Kidney (tissue), 14 donors: ENCODE data around the gene GPC6. TPM values are rescaled to one million over a fixed set of nuclear protein-coding genes. Genes with fewer than 3 reads are reported as not detected.

Experiments used
- DNase-seq, 5 donors: peaks; one replicate each; pipeline ENCODE4 v3.0.0-alpha.2; 2013 to 2020
- FAIRE-seq: peaks from 2 replicates; lab custom pipeline; 2012; peaks lifted over from hg19 to GRCh38; lab: Jason Lieb, UNC
- H3K27ac ChIP-seq, 2 donors: one replicate each; pipeline ENCODE4 v1.7.0; 2013; ENCODE audit warnings: low read depth in 2 of 2, low read length in 2 of 2, inconsistent platforms in 1 of 2
- H3K27me3 ChIP-seq: one replicate; pipeline ENCODE4 v1.7.1; 2013; ENCODE audit warnings: low read length, inconsistent platforms; ENCODE audit not compliant: control insufficient read depth, insufficient read depth
- H3K36me3 ChIP-seq, 3 donors: one replicate each; pipeline versions ENCODE4 v1.7.0 to v1.7.1; 2013; ENCODE audit warnings: low read length in 3 of 3, control low read depth in 1 of 3, inconsistent platforms in 1 of 3; ENCODE audit not compliant: insufficient read depth in 3 of 3, control insufficient read depth in 2 of 3
- H3K4me1 ChIP-seq, 3 donors: one replicate each; pipeline versions ENCODE4 v1.7.0 to v1.7.1; 2013; ENCODE audit warnings: low read length in 3 of 3, inconsistent platforms in 1 of 3, low read depth in 1 of 3; ENCODE audit not compliant: control insufficient read depth in 2 of 3, insufficient read depth in 2 of 3
- H3K4me3 ChIP-seq, 3 donors: one replicate each; pipeline versions ENCODE4 v1.7.0 to v1.8.1; 2013; ENCODE audit warnings: low read length in 3 of 3, control low read depth in 1 of 3, inconsistent platforms in 1 of 3
- H3K9ac ChIP-seq, 3 donors: one replicate each; pipeline versions ENCODE4 v1.7.0 to v1.7.1; 2013; ENCODE audit warnings: low read length in 3 of 3, control low read depth in 1 of 3, inconsistent platforms in 1 of 3
- H3K9me3 ChIP-seq, 3 donors: one replicate each; pipeline versions ENCODE4 v1.7.0 to v1.7.1; 2013; ENCODE audit warnings: low read length in 3 of 3, control low read depth in 1 of 3, inconsistent platforms in 1 of 3; ENCODE audit not compliant: control insufficient read depth in 2 of 3, insufficient read depth in 1 of 3
- intact Hi-C: fragments of 100-400 bp; cut with DNase I; formaldehyde crosslinking; loops from one replicate; pipeline ENCODE4 v1.11.1; 2022
- polyA plus RNA-seq: library from polyadenylated mRNA; stranded (reverse); fragments of 350-450 nt; fragmentation: Illumina TruSeq; extraction: RNeasy Lipid Tissue Mini Kit (QIAGEN cat#74804); gene quantifications from one replicate; pipeline ENCODE4 v1.2.3, GENCODE V29; 2014; ENCODE audit warnings: low read depth, low replicate concordance; ENCODE audit not compliant: insufficient read depth
- total RNA-seq: library from RNA; stranded (reverse); fragmentation: NEBNext Ultra II Directional; extraction: Animal tissue kit (Norgen Biotek cat#: 25700); gene quantifications from one replicate; pipeline ENCODE4 v1.2.1, GENCODE V29; 2021
- TF ChIP-seq, protein P1 (sequence below): IDR thresholded peaks from 3 replicates; pipeline ENCODE4 v1.5.1; 2012; ENCODE audit warnings: mild to moderate bottlenecking, moderate library complexity, borderline replicate concordance; ENCODE audit not compliant: insufficient read depth; ENCODE audit errors: extremely low read depth
- donor health status: control.
- donor health status: control.
- donor health status: control.
- donor health status: control.
- donor health status: control.
- donor health status: DM: yes; HTN: yes; CAD: no.
- donor health status: Normal renal cell carcinoma (clear cell type).

The GPC6 gene
- total and polyA plus RNA-seq, 2 donors from 2014 or later: 6.2 to 15.5 TPM

DNA sequence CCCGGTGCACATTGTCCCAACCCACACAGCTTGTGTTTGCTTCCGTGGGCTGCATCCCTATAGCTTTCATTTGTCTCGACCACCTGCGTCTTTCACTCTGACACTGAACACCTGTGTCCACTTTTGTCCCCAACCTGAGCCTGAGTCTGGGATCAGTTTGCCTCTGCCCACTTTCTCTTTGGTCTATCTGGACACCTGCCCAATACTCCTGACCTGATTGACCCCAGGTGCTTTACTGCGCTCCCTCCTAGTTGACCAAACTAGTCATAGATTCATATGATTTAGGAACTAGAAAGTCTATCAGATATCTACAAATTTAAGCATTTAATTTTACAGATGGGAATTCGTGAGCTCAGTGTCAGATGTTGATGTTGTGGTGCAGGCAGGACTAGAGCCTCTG lies 1043.0 kb downstream of the GPC6 start:
- no peaks in the 10 kb centered on the region for H3K4me1 ChIP-seq
- no peak overlapping the region for H3K4me3 ChIP-seq
- TF ChIP-seq, protein P1, sequence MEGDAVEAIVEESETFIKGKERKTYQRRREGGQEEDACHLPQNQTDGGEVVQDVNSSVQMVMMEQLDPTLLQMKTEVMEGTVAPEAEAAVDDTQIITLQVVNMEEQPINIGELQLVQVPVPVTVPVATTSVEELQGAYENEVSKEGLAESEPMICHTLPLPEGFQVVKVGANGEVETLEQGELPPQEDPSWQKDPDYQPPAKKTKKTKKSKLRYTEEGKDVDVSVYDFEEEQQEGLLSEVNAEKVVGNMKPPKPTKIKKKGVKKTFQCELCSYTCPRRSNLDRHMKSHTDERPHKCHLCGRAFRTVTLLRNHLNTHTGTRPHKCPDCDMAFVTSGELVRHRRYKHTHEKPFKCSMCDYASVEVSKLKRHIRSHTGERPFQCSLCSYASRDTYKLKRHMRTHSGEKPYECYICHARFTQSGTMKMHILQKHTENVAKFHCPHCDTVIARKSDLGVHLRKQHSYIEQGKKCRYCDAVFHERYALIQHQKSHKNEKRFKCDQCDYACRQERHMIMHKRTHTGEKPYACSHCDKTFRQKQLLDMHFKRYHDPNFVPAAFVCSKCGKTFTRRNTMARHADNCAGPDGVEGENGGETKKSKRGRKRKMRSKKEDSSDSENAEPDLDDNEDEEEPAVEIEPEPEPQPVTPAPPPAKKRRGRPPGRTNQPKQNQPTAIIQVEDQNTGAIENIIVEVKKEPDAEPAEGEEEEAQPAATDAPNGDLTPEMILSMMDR: no peak
- intact Hi-C loops: no loop called here
- no peak overlapping the region for H3K9ac ChIP-seq
- H3K36me3 ChIP-seq: no peaks in the 10 kb centered on the region
- no peaks in the 10 kb centered on the region for H3K9me3 ChIP-seq
- DNase-seq: peak in 1 of 5 donors; percentile 11
- no peak for FAIRE-seq
- no peaks in the 10 kb centered on the region for H3K27me3 ChIP-seq
- no peak overlapping the region for H3K27ac ChIP-seq

GRCh38 chr13:94270556-94270955 lies 1043.9 kb downstream of the GPC6 start:
- Histone ChIP-seq H3K27ac (no peak overlapping the region), H3K4me1 (no peaks in the 10 kb centered on the region), H3K4me3 (no peak overlapping the region), H3K9ac (no peak overlapping the region), H3K9me3 (no peaks in the 10 kb centered on the region), H3K36me3 (no peaks in the 10 kb centered on the region), H3K27me3 (no peaks in the 10 kb centered on the region)
- TF ChIP-seq, protein P1: no peak
- DNase-seq (no peak), FAIRE-seq (no peak)
- intact Hi-C loops: no loop called here

- FAIRE-seq (no peak), DNase-seq (no peak)
- no peaks in the 10 kb centered on the region for H3K9me3 ChIP-seq
- H3K27me3 ChIP-seq: no peaks in the 10 kb centered on the region
- TF ChIP-seq, protein P1: no peak
- no peaks in the 10 kb centered on the region for H3K36me3 ChIP-seq
- H3K27ac ChIP-seq: no peak overlapping the region
- no peak overlapping the region for H3K4me3 ChIP-seq
- no peak overlapping the region for H3K9ac ChIP-seq
- intact Hi-C loops: no loop called here
- no peaks in the 10 kb centered on the region for H3K4me1 ChIP-seq
These were observed 1045.4 kb downstream of the GPC6 start for GRCh38 chr13:94272038-94272437.

GRCh38 chr13:94280349-94280748 lies 1053.7 kb downstream of the GPC6 start:
- H3K27me3 ChIP-seq: no peaks in the 10 kb centered on the region
- H3K4me3 ChIP-seq: no peak overlapping the region
- H3K9ac ChIP-seq: no peak overlapping the region
- no peaks in the 10 kb centered on the region for H3K4me1 ChIP-seq
- intact Hi-C loops: no loop called here
- H3K9me3 ChIP-seq: no peaks in the 10 kb centered on the region
- no peak for FAIRE-seq
- TF ChIP-seq, protein P1: no peak
- no peaks in the 10 kb centered on the region for H3K36me3 ChIP-seq
- DNase-seq: no peak
- no peak overlapping the region for H3K27ac ChIP-seq
